ENCODE results near the gene SMAP2.

GRCh38 chr1:40450495-40451237 is 77.1 kb downstream of the SMAP2 start:
- TF ChIP-seq CTCF (conservative IDR thresholded peaks at IDR 0.05; ENCODE audit: low read depth, low read length) (no peak), MXI1 (IDR thresholded peaks at IDR 0.05; ENCODE audit: borderline replicate concordance, low read depth, low read length) (no peak)

Data from IMR-90 (cell line).